OCI-LY1 (cell line): ENCODE measurements around the gene SLC25A31.

Source experiments
- CTCF ChIP-seq: fragments of 200-600 bp; sonication (generic), shearing (Covaris generic); IDR thresholded peaks from 2 replicates; pipeline ENCODE4 v1.5.1; 2017; ENCODE audit warnings: mild to moderate bottlenecking, antibody characterized with exemption, low read length, moderate library complexity, mixed read lengths
- EZH2 ChIP-seq: fragments of 200-600 bp; sonication (generic), shearing (Covaris generic); IDR thresholded peaks from 2 replicates; pipeline ENCODE4 v1.8.0; 2017; ENCODE audit warnings: borderline replicate concordance, mixed run types, mild to moderate bottlenecking, antibody characterized with exemption, low read length, moderate library complexity, mixed read lengths

- TF ChIP-seq EZH2 = no peak
- no peak for TF ChIP-seq CTCF
These were observed 18.8 kb downstream of the SLC25A31 start for GRCh38 chr4:127748957-127749356.
